Measurements from ENCODE around the gene ARHGEF3. TPM values are rescaled to one million over a fixed set of nuclear protein-coding genes. Genes with fewer than 3 reads are reported as not detected.

ARHGEF3 gene
- total RNA-seq, 1 donor from 2014 or later = 10.8 TPM

DNA sequence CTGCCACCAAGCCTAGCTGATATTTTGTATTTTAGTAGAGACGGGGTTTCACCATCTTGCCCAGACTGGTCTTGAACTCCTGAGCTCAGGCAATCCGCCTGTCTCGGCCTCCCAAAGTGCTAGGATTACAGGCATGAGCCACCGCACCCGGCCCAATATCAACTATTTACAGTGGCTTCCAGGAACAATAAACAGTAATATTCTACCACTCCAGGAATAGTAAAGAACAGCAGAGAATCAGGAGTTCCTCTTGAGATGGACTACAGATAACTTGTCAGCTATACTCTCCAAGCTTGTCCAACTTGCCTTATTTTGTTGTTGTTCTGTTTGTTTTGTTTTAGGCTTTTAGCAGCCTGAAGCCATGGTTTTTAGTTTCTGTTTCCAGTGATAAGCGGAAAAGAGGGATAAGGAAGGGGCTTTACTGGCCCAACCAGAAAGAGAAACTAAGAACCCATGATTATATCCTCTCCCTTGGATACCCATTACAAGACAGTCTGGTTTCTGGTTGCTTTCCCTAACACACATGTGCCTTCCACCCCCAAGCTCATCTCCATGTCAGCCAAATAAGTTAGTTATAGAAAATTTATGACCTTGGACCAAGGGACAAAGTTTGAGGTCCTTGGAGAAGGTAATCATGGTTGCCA, 36.7 kb downstream of the ARHGEF3 start:
- peaks cover 13% of the 10 kb centered on the region for H3K4me1 Mint-ChIP-seq (ENCODE audit: low read depth, unreplicated experiment)

DNA sequence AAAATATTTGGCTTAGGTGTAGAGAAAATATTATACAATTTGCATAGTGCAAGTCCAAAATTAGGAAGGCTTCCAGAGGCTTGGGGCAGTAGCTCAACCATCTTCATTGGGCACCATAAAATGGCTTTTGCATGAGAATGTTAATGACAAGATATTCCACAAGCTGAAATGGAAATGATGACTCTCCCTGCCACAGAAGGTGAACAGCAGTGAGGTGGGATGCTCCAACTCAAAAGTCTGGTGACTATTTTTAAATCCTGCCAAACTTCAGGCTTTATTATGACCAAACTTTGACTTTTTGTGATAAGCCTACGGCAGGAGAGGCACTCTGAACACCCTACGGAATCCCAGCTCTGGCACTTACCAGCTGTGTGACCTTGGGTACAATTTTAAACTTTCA, 37.6 kb downstream of the ARHGEF3 start:
- H3K36me3 Mint-ChIP-seq (ENCODE audit: unreplicated experiment) = no peaks in the 10 kb centered on the region
- H3K4me3 Mint-ChIP-seq (ENCODE audit: unreplicated experiment) = no peak overlapping the region
- no peak overlapping the region for H3K27ac Mint-ChIP-seq (ENCODE audit: unreplicated experiment)
- TF ChIP-seq, protein P1, sequence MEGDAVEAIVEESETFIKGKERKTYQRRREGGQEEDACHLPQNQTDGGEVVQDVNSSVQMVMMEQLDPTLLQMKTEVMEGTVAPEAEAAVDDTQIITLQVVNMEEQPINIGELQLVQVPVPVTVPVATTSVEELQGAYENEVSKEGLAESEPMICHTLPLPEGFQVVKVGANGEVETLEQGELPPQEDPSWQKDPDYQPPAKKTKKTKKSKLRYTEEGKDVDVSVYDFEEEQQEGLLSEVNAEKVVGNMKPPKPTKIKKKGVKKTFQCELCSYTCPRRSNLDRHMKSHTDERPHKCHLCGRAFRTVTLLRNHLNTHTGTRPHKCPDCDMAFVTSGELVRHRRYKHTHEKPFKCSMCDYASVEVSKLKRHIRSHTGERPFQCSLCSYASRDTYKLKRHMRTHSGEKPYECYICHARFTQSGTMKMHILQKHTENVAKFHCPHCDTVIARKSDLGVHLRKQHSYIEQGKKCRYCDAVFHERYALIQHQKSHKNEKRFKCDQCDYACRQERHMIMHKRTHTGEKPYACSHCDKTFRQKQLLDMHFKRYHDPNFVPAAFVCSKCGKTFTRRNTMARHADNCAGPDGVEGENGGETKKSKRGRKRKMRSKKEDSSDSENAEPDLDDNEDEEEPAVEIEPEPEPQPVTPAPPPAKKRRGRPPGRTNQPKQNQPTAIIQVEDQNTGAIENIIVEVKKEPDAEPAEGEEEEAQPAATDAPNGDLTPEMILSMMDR (IDR thresholded peaks at IDR 0.05; ENCODE audit: partially characterized antibody, unreplicated experiment) = no peak
- peaks cover 8% of the 10 kb centered on the region for H3K4me1 Mint-ChIP-seq (ENCODE audit: low read depth, unreplicated experiment)
- DNase-seq = no peak
- no peaks in the 10 kb centered on the region for H3K27me3 Mint-ChIP-seq (ENCODE audit: unreplicated experiment)
- no peaks in the 10 kb centered on the region for H3K9me3 Mint-ChIP-seq (ENCODE audit: unreplicated experiment)

More for the DNA sequence above, 36.7 kb downstream of the ARHGEF3 start:
- Mint-ChIP-seq H3K36me3 (ENCODE audit: unreplicated experiment) (no peaks in the 10 kb centered on the region), H3K9me3 (ENCODE audit: unreplicated experiment) (no peaks in the 10 kb centered on the region), H3K4me3 (ENCODE audit: unreplicated experiment) (no peak overlapping the region), H3K27ac (ENCODE audit: unreplicated experiment) (no peak overlapping the region), H3K27me3 (ENCODE audit: unreplicated experiment) (no peaks in the 10 kb centered on the region)
- no peak for DNase-seq
- TF ChIP-seq, protein P1 (IDR thresholded peaks at IDR 0.05; ENCODE audit: partially characterized antibody, unreplicated experiment) = no peak

DNA sequence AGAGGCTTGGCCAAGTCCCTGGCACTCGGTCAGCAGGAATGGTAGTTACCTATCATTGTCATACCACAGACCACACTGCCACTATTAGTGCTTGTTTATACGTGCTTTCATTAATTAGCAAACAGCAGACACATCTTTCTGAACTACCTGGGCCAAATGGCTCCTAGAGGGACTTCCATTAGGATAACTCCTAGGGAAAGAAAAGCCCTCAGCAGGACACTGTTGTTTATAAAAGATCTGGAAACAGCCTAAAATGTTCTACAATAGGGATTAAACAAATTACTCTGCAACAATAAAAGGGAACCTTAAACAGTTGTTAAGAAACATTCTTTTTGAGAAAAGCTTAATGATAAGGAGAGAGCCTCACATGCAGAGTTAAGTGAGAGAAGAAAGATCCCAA, 38.5 kb downstream of the ARHGEF3 start:
- Mint-ChIP-seq H3K36me3 (ENCODE audit: unreplicated experiment) (no peaks in the 10 kb centered on the region), H3K4me1 (ENCODE audit: low read depth, unreplicated experiment) (no peaks in the 10 kb centered on the region), H3K27ac (ENCODE audit: unreplicated experiment) (no peak overlapping the region), H3K9me3 (ENCODE audit: unreplicated experiment) (no peaks in the 10 kb centered on the region), H3K4me3 (ENCODE audit: unreplicated experiment) (no peak overlapping the region), H3K27me3 (ENCODE audit: unreplicated experiment) (no peaks in the 10 kb centered on the region)
- DNase-seq = no peak
- TF ChIP-seq, protein P1 (IDR thresholded peaks at IDR 0.05; ENCODE audit: partially characterized antibody, unreplicated experiment) = no peak

DNA sequence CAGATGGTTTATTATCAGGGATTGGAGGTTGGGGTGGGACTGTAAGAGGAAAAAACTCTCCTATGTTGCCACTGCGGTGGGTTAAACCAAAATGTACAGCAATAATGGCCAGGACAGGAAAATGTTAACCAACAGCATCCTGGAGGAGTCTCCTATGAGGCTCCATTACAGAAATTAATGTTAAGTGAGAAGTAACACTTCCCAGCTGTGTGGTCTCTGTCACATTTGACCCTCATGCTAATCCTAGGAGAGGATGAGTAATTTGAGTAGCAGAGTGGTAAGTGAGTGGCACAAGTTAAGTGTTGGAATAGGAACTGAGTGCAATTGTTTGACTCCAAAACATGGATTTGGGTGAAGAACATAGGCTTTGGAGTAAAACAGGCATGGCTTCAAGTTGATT, 39.0 kb downstream of the ARHGEF3 start:
- no peaks in the 10 kb centered on the region for H3K36me3 Mint-ChIP-seq (ENCODE audit: unreplicated experiment)

More for the DNA sequence above, 39.0 kb downstream of the ARHGEF3 start:
- TF ChIP-seq, protein P1 (IDR thresholded peaks at IDR 0.05; ENCODE audit: partially characterized antibody, unreplicated experiment) = no peak
- no peaks in the 10 kb centered on the region for H3K9me3 Mint-ChIP-seq (ENCODE audit: unreplicated experiment)
- no peaks in the 10 kb centered on the region for H3K27me3 Mint-ChIP-seq (ENCODE audit: unreplicated experiment)
- H3K27ac Mint-ChIP-seq (ENCODE audit: unreplicated experiment) = no peak overlapping the region
- DNase-seq = no peak
- no peak overlapping the region for H3K4me3 Mint-ChIP-seq (ENCODE audit: unreplicated experiment)
- no peaks in the 10 kb centered on the region for H3K4me1 Mint-ChIP-seq (ENCODE audit: low read depth, unreplicated experiment)

All from glutamatergic neuron (in vitro differentiated cells).